CD14-positive monocyte (primary cell): ENCODE results near the gene OR1J1. TPM values are rescaled to one million over a fixed set of nuclear protein-coding genes. Genes with fewer than 3 reads are reported as not detected.

Experiments
- DNase-seq, 3 donors: peaks; one replicate each; pipeline ENCODE4 v3.0.0-alpha.2; 2011 to 2022
- H2AFZ ChIP-seq: 2 replicates; pipeline ENCODE4 v1.6.0; 2012; ENCODE audit warnings: mild to moderate bottlenecking, low read depth, low read length, inconsistent platforms; ENCODE audit not compliant: insufficient read depth, poor library complexity, severe bottlenecking
- H3K27ac ChIP-seq, 2 donors: 1 replicate in 1 of 2; 2 replicates in 1 of 2; pipeline ENCODE4 v1.5.1; 2012 to 2013; ENCODE audit warnings: low read length in 2 of 2, control low read depth in 1 of 2, inconsistent platforms in 1 of 2, low read depth in 1 of 2, mild to moderate bottlenecking in 1 of 2
- H3K27me3 ChIP-seq, 2 donors: one replicate each; pipeline versions ENCODE4 v1.6.0 to v1.6.1; 2011 to 2013; ENCODE audit warnings: low read length in 2 of 2; ENCODE audit not compliant: control insufficient read depth in 2 of 2, insufficient read depth in 2 of 2
- H3K36me3 ChIP-seq, 2 donors: replicated peaks in 1 of 2; 1 replicate in 1 of 2; 2 replicates in 1 of 2; pipeline versions ENCODE4 v1.5.1 to v1.6.1; 2012 to 2013; ENCODE audit warnings: low read length in 2 of 2, control low read depth in 1 of 2, inconsistent platforms in 1 of 2, mild to moderate bottlenecking in 1 of 2; ENCODE audit not compliant: insufficient read depth in 2 of 2, control insufficient read depth in 1 of 2
- H3K4me1 ChIP-seq, 2 donors: 1 replicate in 1 of 2; 2 replicates in 1 of 2; pipeline versions ENCODE4 v1.5.1 to v1.6.1; 2012 to 2013; ENCODE audit warnings: low read length in 2 of 2, control low read depth in 1 of 2, inconsistent platforms in 1 of 2, mild to moderate bottlenecking in 1 of 2, moderate library complexity in 1 of 2; ENCODE audit not compliant: insufficient read depth in 2 of 2, control insufficient read depth in 1 of 2
- H3K4me2 ChIP-seq: replicated peaks from 2 replicates; pipeline ENCODE3; 2012; ENCODE audit warnings: low read length, moderate library complexity, mild to moderate bottlenecking; ENCODE audit not compliant: poor library complexity, severe bottlenecking; ENCODE audit errors: extremely low read depth
- H3K4me3 ChIP-seq, 3 experiments: fragments of 200-600 bp in 1 of 3; sonication (generic) in 1 of 3; replicated peaks in 1 of 3; 1 replicate in 2 of 3; 2 replicates in 1 of 3; pipeline ENCODE4 v1.5.1; 2011 to 2013; ENCODE audit warnings: low read length in 3 of 3, mild to moderate bottlenecking in 3 of 3, control low read depth in 2 of 3, low read depth in 2 of 3, inconsistent platforms in 1 of 3, moderate library complexity in 1 of 3
- H3K79me2 ChIP-seq: 2 replicates; pipeline ENCODE4 v1.6.0; 2012; ENCODE audit warnings: mild to moderate bottlenecking, control low read depth, inconsistent platforms, low read length, moderate library complexity; ENCODE audit not compliant: insufficient read depth
- H3K9ac ChIP-seq: 2 replicates; pipeline ENCODE4 v1.6.0; 2017; ENCODE audit warnings: low read length, mild to moderate bottlenecking; ENCODE audit not compliant: insufficient read depth, poor library complexity, severe bottlenecking
- H3K9me3 ChIP-seq, 2 donors: replicated peaks in 1 of 2; 1 replicate in 1 of 2; 2 replicates in 1 of 2; pipeline versions ENCODE4 v1.5.1 to v1.6.1; 2012 to 2013; ENCODE audit warnings: low read length in 2 of 2, control low read depth in 1 of 2; ENCODE audit not compliant: control insufficient read depth in 1 of 2, insufficient read depth in 1 of 2
- H4K20me1 ChIP-seq: 2 replicates; pipeline ENCODE4 v1.6.0; 2012; ENCODE audit warnings: mild to moderate bottlenecking, low read length, control low read depth, moderate library complexity; ENCODE audit not compliant: insufficient read depth
- H3K27ac Mint-ChIP-seq, 7 donors: one replicate each; pipeline ENCODE4 v1.8.0; 2020; ENCODE audit warnings: mild to moderate bottlenecking in 7 of 7, mixed read lengths in 7 of 7, moderate library complexity in 6 of 7, inconsistent platforms in 2 of 7
- H3K27me3 Mint-ChIP-seq, 3 donors: one replicate each; pipeline ENCODE4 v1.8.0; 2021 to 2022; ENCODE audit warnings: low read depth in 3 of 3, mild to moderate bottlenecking in 3 of 3, mixed read lengths in 3 of 3, moderate library complexity in 3 of 3, inconsistent platforms in 1 of 3
- H3K36me3 Mint-ChIP-seq, 2 donors: one replicate each; pipeline ENCODE4 v1.8.0; 2020; ENCODE audit warnings: mixed read lengths in 2 of 2, inconsistent platforms in 1 of 2, mild to moderate bottlenecking in 1 of 2
- H3K4me1 Mint-ChIP-seq: one replicate; pipeline ENCODE4 v1.8.0; 2020; ENCODE audit warnings: mild to moderate bottlenecking, mixed read lengths
- H3K4me3 Mint-ChIP-seq, 2 donors: one replicate each; pipeline ENCODE4 v1.8.0; 2020; ENCODE audit warnings: mild to moderate bottlenecking in 2 of 2, mixed read lengths in 2 of 2, moderate library complexity in 1 of 2
- H3K9me3 Mint-ChIP-seq, 7 donors: one replicate each; pipeline ENCODE4 v1.8.0; 2020 to 2022; ENCODE audit warnings: mixed read lengths in 7 of 7, mild to moderate bottlenecking in 6 of 7, moderate library complexity in 6 of 7, inconsistent platforms in 2 of 7
- CTCF ChIP-seq: fragments of 200-600 bp; IDR thresholded peaks from one replicate; pipeline ENCODE4 v1.8.0; 2022; ENCODE audit warnings: antibody characterized with exemption, mild to moderate bottlenecking
- WGBS: methylation state at CpG from one replicate; pipeline ENCODE4 v1.1.5; 2013; ENCODE audit warnings: missing lambda C conversion rate; ENCODE audit not compliant: insufficient coverage; 5-methylcytosine and 5-hydroxymethylcytosine counted together
- intact Hi-C, 2 donors: fragments of 100-400 bp; cut with micrococcal nuclease; formaldehyde crosslinking; loops; one replicate each; pipeline versions ENCODE4 v1.15.0 to v1.15.1; 2023
- polyA minus RNA-seq: library from RNA; depleted of rRNA, polyadenylated mRNA; stranded (reverse); fragments of >200 nt; gene quantifications from 2 replicates; pipeline ENCODE4 v1.2.3, GENCODE V29; 2012
- polyA plus RNA-seq, 3 donors: library from polyadenylated mRNA; depleted of rRNA in 1 of 3; unstranded in 2 of 3; stranded (reverse) in 1 of 3; fragments of 300-500 nt in 2 of 3; fragments of >200 nt in 1 of 3; fragmentation: Illumina TruSeq in 2 of 3; gene quantifications; 1 replicate in 2 of 3; 2 replicates in 1 of 3; pipeline ENCODE4 v1.2.3, GENCODE V29; 2012 to 2021
- total RNA-seq, 12 experiments: library from RNA in 1 of 12; stranded (reverse) in 1 of 12; fragments of 120-200 nt in 1 of 12; gene quantifications; one replicate each; pipeline ENCODE4 v1.2.4 and lab custom pipeline; 2013 to 2026; ENCODE audit warnings: mixed read lengths in 6 of 12, inconsistent platforms in 1 of 12

OR1J1 gene, protein sequence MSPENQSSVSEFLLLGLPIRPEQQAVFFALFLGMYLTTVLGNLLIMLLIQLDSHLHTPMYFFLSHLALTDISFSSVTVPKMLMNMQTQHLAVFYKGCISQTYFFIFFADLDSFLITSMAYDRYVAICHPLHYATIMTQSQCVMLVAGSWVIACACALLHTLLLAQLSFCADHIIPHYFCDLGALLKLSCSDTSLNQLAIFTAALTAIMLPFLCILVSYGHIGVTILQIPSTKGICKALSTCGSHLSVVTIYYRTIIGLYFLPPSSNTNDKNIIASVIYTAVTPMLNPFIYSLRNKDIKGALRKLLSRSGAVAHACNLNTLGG
- not detected for total RNA-seq (2013)
- polyA plus RNA-seq (not detected), polyA minus RNA-seq (not detected in 2 replicates), total RNA-seq (lab: John Stamatoyannopoulos, UW) (0 reads per million in 11 experiments)

DNA sequence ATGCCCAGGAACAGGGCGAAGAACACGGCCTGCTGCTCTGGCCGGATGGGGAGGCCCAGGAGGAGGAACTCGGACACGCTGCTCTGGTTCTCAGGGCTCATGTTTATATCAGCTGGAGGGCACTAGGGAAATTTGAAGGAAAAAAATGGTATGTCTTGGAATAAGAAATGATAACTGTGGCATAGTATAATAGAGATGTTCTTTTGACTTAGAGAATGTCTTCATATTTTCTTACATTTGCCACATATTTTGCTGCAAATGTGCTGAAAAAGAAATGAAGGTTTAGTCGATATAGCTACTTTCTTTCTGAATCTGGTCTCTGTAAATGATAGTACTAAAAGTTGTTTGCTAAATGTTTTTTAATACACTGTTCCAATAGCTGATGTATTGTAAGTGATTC lies at the start of gene OR1J1:
TSS of gene OR1J1 (minus strand) at position 101 of the 400 bp plus-strand sequence. CDS start at position 101, 0 bp downstream.
- intact Hi-C loops = no loop called here
- Histone ChIP-seq H2AFZ (no peak within 1 kb of the TSS), H3K9ac (no peak within 1 kb of the TSS), H3K79me2 (no peaks in the 10 kb centered on the region), H3K4me2 (no peak within 1 kb of the TSS), H3K27me3 (no peaks in the 10 kb centered on the region), H3K4me1 (no peaks in the 10 kb centered on the region), H3K9me3 (no peaks in the 10 kb centered on the region), H3K27ac (no peak within 1 kb of the TSS), H4K20me1 (no peaks in the 10 kb centered on the region), H3K36me3 (no peaks in the 10 kb centered on the region), H3K4me3 (no peak within 1 kb of the TSS)
- Mint-ChIP-seq H3K4me3 (no peak within 1 kb of the TSS), H3K27me3 (peaks cover 5 to 6% (median 5%) of the 10 kb centered on the region in 3 donors), H3K4me1 (no peaks in the 10 kb centered on the region), H3K27ac (peak within 1 kb of the TSS in 1 of 7 donors; percentile 42), H3K36me3 (no peaks in the 10 kb centered on the region), H3K9me3 (no peaks in the 10 kb centered on the region)
- TF ChIP-seq CTCF = no peak
- DNase-seq = no peak
- WGBS = 100% methylated on average over 3 of the region's 6 CpGs

DNA sequence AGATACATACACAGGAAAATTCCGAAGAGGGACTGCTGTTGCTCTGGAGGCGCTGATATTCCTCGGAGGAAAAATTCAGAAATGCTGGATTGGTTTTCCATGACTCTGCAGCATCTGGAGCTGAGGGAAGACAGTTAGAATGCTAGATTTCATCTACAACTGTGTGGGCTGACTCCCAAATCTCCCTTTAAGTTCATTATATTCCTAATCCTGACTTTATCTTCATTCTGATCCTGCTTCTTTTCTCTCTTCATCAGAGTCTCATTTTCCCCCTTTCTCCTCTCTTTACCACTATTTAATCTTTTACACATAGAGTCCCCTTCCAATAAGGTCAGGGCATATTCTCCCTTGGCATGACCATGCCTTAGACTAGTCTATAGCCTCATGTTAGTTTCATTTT lies 49.5 kb upstream of the OR1J1 start, which contains the start of gene OR1N1:
TSS of gene OR1N1 (minus strand) at position 101 of the 400 bp plus-strand sequence. CDS start at position 101, 0 bp downstream.
- H3K9me3 ChIP-seq = peaks cover 0 to 6% of the 10 kb centered on the region in 2 donors
- Mint-ChIP-seq H3K27me3 (peaks cover 0 to 2% (median 1%) of the 10 kb centered on the region in 3 donors), H3K36me3 (no peaks in the 10 kb centered on the region), H3K9me3 (peaks cover 0 to 6% (median under 1%) of the 10 kb centered on the region in 7 donors), H3K4me1 (no peaks in the 10 kb centered on the region), H3K27ac (no peak within 1 kb of the TSS), H3K4me3 (peak within 1 kb of the TSS in 1 of 2 donors; percentile 17)
- no peak within 1 kb of the TSS for H3K4me2 ChIP-seq
- H2AFZ ChIP-seq = no peak within 1 kb of the TSS
- no peak for TF ChIP-seq CTCF
- H3K27me3 ChIP-seq = no peaks in the 10 kb centered on the region
- H3K4me1 ChIP-seq = no peaks in the 10 kb centered on the region
- H3K4me3 ChIP-seq = no peak within 1 kb of the TSS
- H3K27ac ChIP-seq = no peak within 1 kb of the TSS
- no peak within 1 kb of the TSS for H3K9ac ChIP-seq
- intact Hi-C loops = no loop called here
- H3K79me2 ChIP-seq = no peaks in the 10 kb centered on the region
- H4K20me1 ChIP-seq = no peaks in the 10 kb centered on the region
- 96% methylated on average over 3 of the region's 3 CpGs for WGBS
- no peak for DNase-seq
- H3K36me3 ChIP-seq = no peaks in the 10 kb centered on the region
